MCF 10A (cell line): ENCODE results near the gene MLC1. TPM values are rescaled to one million over a fixed set of nuclear protein-coding genes. Genes with fewer than 3 reads are reported as not detected.

Experiments
- BruUV-seq: library from RNA; stranded (reverse); fragments of 400-500 nt; replicated peaks from 2 replicates; lab custom pipeline; 2021; lab: Mats Ljungman, UMichigan
- CTCF ChIA-PET: fragments of 300-600 bp; sonication (Branson Sonifier 250); formaldehyde crosslinking; extraction: SDS; loops from one replicate; lab custom pipeline; 2021; ENCODE audit warnings: antibody characterized with exemption, inconsistent platforms; lab: Yijun Ruan, JAX
- POLR2A ChIA-PET: fragments of 300-600, 350-650 bp; sonication (Branson Sonifier 250); formaldehyde crosslinking; extraction: SDS; loops from one replicate; lab custom pipeline; 2020; ENCODE audit warnings: antibody characterized with exemption, inconsistent platforms; lab: Yijun Ruan, JAX
- DNase-seq: peaks from one replicate; pipeline ENCODE4 v3.0.0-alpha.2; 2018; ENCODE audit not compliant: unreplicated experiment
- H3K27ac Mint-ChIP-seq: one replicate; pipeline ENCODE4 v1.8.0; 2022; ENCODE audit warnings: mild to moderate bottlenecking, low read depth, mixed read lengths; ENCODE audit not compliant: unreplicated experiment
- H3K27me3 Mint-ChIP-seq: one replicate; pipeline ENCODE4 v1.8.0; 2022; ENCODE audit warnings: mixed read lengths; ENCODE audit not compliant: insufficient read depth, unreplicated experiment
- H3K36me3 Mint-ChIP-seq: one replicate; pipeline ENCODE4 v1.8.0; 2022; ENCODE audit warnings: mild to moderate bottlenecking, moderate library complexity, mixed read lengths; ENCODE audit not compliant: insufficient read depth, unreplicated experiment
- H3K4me1 Mint-ChIP-seq: one replicate; pipeline ENCODE4 v1.8.0; 2022; ENCODE audit warnings: mixed read lengths; ENCODE audit not compliant: insufficient read depth, unreplicated experiment
- H3K4me3 Mint-ChIP-seq: one replicate; pipeline ENCODE4 v1.8.0; 2022; ENCODE audit warnings: mild to moderate bottlenecking, moderate library complexity, mixed read lengths; ENCODE audit not compliant: unreplicated experiment
- H3K9me3 Mint-ChIP-seq: one replicate; pipeline ENCODE4 v1.8.0; 2022; ENCODE audit warnings: mixed read lengths; ENCODE audit not compliant: unreplicated experiment
- CTCF ChIP-seq: fragments of 200-600 bp; IDR thresholded peaks from one replicate; pipeline ENCODE4 v1.8.0; 2022; ENCODE audit warnings: antibody characterized with exemption, mild to moderate bottlenecking; ENCODE audit not compliant: unreplicated experiment
- intact Hi-C: fragments of 100-400 bp; cut with micrococcal nuclease; formaldehyde crosslinking; loops from 2 replicates; pipeline ENCODE4 v1.14.1; 2022
- total RNA-seq: library from RNA; stranded (reverse); gene quantifications from 2 replicates; pipeline ENCODE4 v1.2.3, GENCODE V29; 2022

MLC1 gene
- total RNA-seq, 1 experiment from 2014 or later = not detected

GRCh38 chr22:50072714-50073538, 12.3 kb downstream of the MLC1 start:
- ChIA-PET POLR2A (no interaction called here), CTCF (no interaction called here)
- H3K27me3 Mint-ChIP-seq = no peaks in the 10 kb centered on the region
- intact Hi-C loops = no loop called here
- no peaks in the 10 kb centered on the region for H3K4me1 Mint-ChIP-seq
- H3K4me3 Mint-ChIP-seq = no peak overlapping the region
- H3K9me3 Mint-ChIP-seq = no peaks in the 10 kb centered on the region
- BruUV-seq = no TSS peak
- H3K36me3 Mint-ChIP-seq = no peaks in the 10 kb centered on the region
- H3K27ac Mint-ChIP-seq = no peak overlapping the region
- no peak for DNase-seq
- TF ChIP-seq CTCF = no peak

GRCh38 chr22:50072167-50072555, 13.1 kb downstream of the MLC1 start:
- no peak for TF ChIP-seq CTCF
- POLR2A ChIA-PET = interaction anchor here (1.2 kb wide), 1 partner anchor 9 kb away, joined by 4 read pairs; no protein-coding TSS in a partner anchor

GRCh38 chr22:50071432-50072166, 13.6 kb downstream of the MLC1 start:
- DNase-seq = no peak
- Mint-ChIP-seq H3K4me3 (no peak overlapping the region), H3K4me1 (no peaks in the 10 kb centered on the region), H3K27me3 (no peaks in the 10 kb centered on the region), H3K36me3 (no peaks in the 10 kb centered on the region), H3K27ac (no peak overlapping the region), H3K9me3 (no peaks in the 10 kb centered on the region)
- TF ChIP-seq CTCF = no peak
- ChIA-PET POLR2A (interaction anchor here (1.2 kb wide), 1 partner anchor 9 kb away, joined by 4 read pairs; no protein-coding TSS in a partner anchor), CTCF (interaction anchor here (0.5 to 0.6 kb wide), 2 partner anchors 121 to 149 kb away, joined by 3 read pairs; no protein-coding TSS in a partner anchor)
- intact Hi-C loops = no loop called here
- BruUV-seq = no TSS peak

More at GRCh38 chr22:50072167-50072555, 13.1 kb downstream of the MLC1 start:
- Mint-ChIP-seq H3K4me1 (no peaks in the 10 kb centered on the region), H3K27me3 (no peaks in the 10 kb centered on the region), H3K9me3 (no peaks in the 10 kb centered on the region), H3K4me3 (no peak overlapping the region), H3K36me3 (no peaks in the 10 kb centered on the region), H3K27ac (no peak overlapping the region)
- CTCF ChIA-PET = interaction anchor here (0.5 kb wide), 1 partner anchor 149 kb away, joined by 3 read pairs; no protein-coding TSS in a partner anchor
- BruUV-seq = no TSS peak
- intact Hi-C loops = no loop called here
- no peak for DNase-seq

- BruUV-seq = no TSS peak
- H3K27ac Mint-ChIP-seq = no peak overlapping the region
- DNase-seq = no peak
- no peak overlapping the region for H3K4me3 Mint-ChIP-seq
- ChIA-PET CTCF (no interaction called here), POLR2A (no interaction called here)
- no peaks in the 10 kb centered on the region for H3K27me3 Mint-ChIP-seq
- no peak for TF ChIP-seq CTCF
- no peaks in the 10 kb centered on the region for H3K36me3 Mint-ChIP-seq
- no peaks in the 10 kb centered on the region for H3K4me1 Mint-ChIP-seq
- no peaks in the 10 kb centered on the region for H3K9me3 Mint-ChIP-seq
- intact Hi-C loops = no loop called here
Observed at GRCh38 chr22:50070366-50070765, 14.9 kb downstream of the MLC1 start.
